A673 (cell line): Measurements from ENCODE around the gene DPH7.

ENCODE experiments used
- EZH2 ChIP-seq: fragments of 200-600 bp; sonication (generic); IDR thresholded peaks from 2 replicates; pipeline ENCODE4 v1.6.1; 2017; ENCODE audit warnings: borderline replicate concordance, low read depth, mild to moderate bottlenecking, mixed read lengths, antibody characterized with exemption, low read length; ENCODE audit not compliant: poor library complexity, severe bottlenecking
- TF ChIP-seq, protein P1 (sequence below): fragments of 300-800, 200-600 bp; sonication (generic); conservative IDR thresholded peaks from 2 replicates; pipeline ENCODE4 v1.5.1; 2017; ENCODE audit warnings: low read depth, mild to moderate bottlenecking, antibody characterized with exemption, low read length, moderate library complexity, mixed read lengths

DNA sequence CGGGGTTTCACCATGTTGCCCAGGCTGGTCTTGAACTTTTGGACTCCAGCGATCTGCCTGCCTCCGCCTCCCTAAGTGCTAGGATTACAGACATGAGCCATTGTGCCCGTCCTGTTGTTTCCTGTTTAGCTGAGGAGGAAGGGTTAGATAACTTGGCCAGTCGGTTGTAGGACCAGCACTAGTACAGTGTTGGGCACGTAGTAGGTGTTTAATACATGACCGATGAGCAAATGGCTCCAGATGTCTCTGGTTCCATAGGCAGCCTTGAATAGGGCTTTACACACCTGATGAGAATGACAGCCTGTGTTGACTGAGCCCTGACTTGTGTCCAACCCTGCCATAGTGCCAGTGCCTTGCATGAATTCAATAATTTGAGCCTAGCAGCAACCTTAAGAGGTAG, 41.9 kb upstream of the DPH7 start:
- TF ChIP-seq, protein P1, sequence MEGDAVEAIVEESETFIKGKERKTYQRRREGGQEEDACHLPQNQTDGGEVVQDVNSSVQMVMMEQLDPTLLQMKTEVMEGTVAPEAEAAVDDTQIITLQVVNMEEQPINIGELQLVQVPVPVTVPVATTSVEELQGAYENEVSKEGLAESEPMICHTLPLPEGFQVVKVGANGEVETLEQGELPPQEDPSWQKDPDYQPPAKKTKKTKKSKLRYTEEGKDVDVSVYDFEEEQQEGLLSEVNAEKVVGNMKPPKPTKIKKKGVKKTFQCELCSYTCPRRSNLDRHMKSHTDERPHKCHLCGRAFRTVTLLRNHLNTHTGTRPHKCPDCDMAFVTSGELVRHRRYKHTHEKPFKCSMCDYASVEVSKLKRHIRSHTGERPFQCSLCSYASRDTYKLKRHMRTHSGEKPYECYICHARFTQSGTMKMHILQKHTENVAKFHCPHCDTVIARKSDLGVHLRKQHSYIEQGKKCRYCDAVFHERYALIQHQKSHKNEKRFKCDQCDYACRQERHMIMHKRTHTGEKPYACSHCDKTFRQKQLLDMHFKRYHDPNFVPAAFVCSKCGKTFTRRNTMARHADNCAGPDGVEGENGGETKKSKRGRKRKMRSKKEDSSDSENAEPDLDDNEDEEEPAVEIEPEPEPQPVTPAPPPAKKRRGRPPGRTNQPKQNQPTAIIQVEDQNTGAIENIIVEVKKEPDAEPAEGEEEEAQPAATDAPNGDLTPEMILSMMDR = no peak
- no peak for TF ChIP-seq EZH2
